Fibroblast of lung (primary cell): ENCODE measurements around the gene EML2. TPM values are rescaled to one million over a fixed set of nuclear protein-coding genes. Genes with fewer than 3 reads are reported as not detected.

Experiments used
- DNase-seq, 2 donors: peaks; one replicate each; pipeline versions ENCODE4 v3.0.0 to v3.0.0-alpha.2; 2010; ENCODE audit warnings: low read depth in 2 of 2
- H2AFZ ChIP-seq: 2 replicates; pipeline ENCODE4 v1.5.1; 2012; ENCODE audit warnings: low read length, control low read depth, inconsistent platforms
- H3K27ac ChIP-seq: 2 replicates; pipeline ENCODE4 v1.5.1; 2011; ENCODE audit warnings: low read length, control low read depth; ENCODE audit not compliant: insufficient read depth
- H3K27me3 ChIP-seq: 2 replicates; pipeline ENCODE4 v1.5.1; 2011; ENCODE audit warnings: mild to moderate bottlenecking, low read length; ENCODE audit not compliant: control insufficient read depth, insufficient read depth
- H3K36me3 ChIP-seq: 2 replicates; pipeline ENCODE4 v1.5.1; 2011; ENCODE audit warnings: low read length; ENCODE audit not compliant: control insufficient read depth, insufficient read depth
- H3K4me1 ChIP-seq: 2 replicates; pipeline ENCODE4 v1.5.1; 2011; ENCODE audit warnings: low read length; ENCODE audit not compliant: control insufficient read depth, insufficient read depth; ENCODE audit errors: extremely low read depth
- H3K4me2 ChIP-seq: 2 replicates; pipeline ENCODE4 v1.5.1; 2011; ENCODE audit warnings: low read length, control low read depth; ENCODE audit not compliant: insufficient read depth; ENCODE audit errors: extremely low read depth
- H3K4me3 ChIP-seq, 4 experiments: fragments of 200-600 bp in 1 of 4; sonication (generic) in 1 of 4; replicated peaks in 1 of 4; 2 replicates each; pipeline ENCODE4 v1.5.1; 2011 to 2016; ENCODE audit warnings: low read length in 4 of 4, low read depth in 3 of 4, mild to moderate bottlenecking in 3 of 4, control low read depth in 2 of 4, inconsistent platforms in 1 of 4, mixed read lengths in 1 of 4; ENCODE audit not compliant: insufficient read depth in 1 of 4; ENCODE audit errors: control extremely low read depth in 1 of 4
- H3K79me2 ChIP-seq: 2 replicates; pipeline ENCODE4 v1.5.1; 2012; ENCODE audit warnings: mild to moderate bottlenecking, low read length, inconsistent platforms; ENCODE audit not compliant: control insufficient read depth, insufficient read depth
- H3K9ac ChIP-seq: 2 replicates; pipeline ENCODE4 v1.5.1; 2011; ENCODE audit warnings: mild to moderate bottlenecking, low read length, control low read depth; ENCODE audit not compliant: insufficient read depth
- H3K9me3 ChIP-seq: 2 replicates; pipeline ENCODE4 v1.5.1; 2012; ENCODE audit warnings: low read depth, low read length; ENCODE audit not compliant: control insufficient read depth, insufficient read depth
- H4K20me1 ChIP-seq: 2 replicates; pipeline ENCODE4 v1.5.1; 2011; ENCODE audit warnings: low read length; ENCODE audit not compliant: control insufficient read depth, insufficient read depth; ENCODE audit errors: extremely low read depth
- CTCF ChIP-seq, 2 donors: IDR thresholded peaks in 1 of 2; conservative IDR thresholded peaks in 1 of 2; 1 replicate in 1 of 2; 2 replicates in 1 of 2; pipeline ENCODE4 v1.5.1; 2011 to 2012; ENCODE audit warnings: low read length in 2 of 2, control low read depth in 1 of 2, inconsistent platforms in 1 of 2, low read depth in 1 of 2, mild to moderate bottlenecking in 1 of 2
- EZH2 ChIP-seq: IDR thresholded peaks from 2 replicates; pipeline ENCODE4 v1.5.1; 2012; ENCODE audit warnings: low read length, control low read depth, mild to moderate bottlenecking; ENCODE audit errors: missing control alignments
- polyA plus RNA-seq, 2 donors: library from polyadenylated mRNA; depleted of rRNA in 1 of 2; stranded (reverse) in 1 of 2; unstranded in 1 of 2; fragments of >200 nt; gene quantifications; 2 replicates each; pipeline ENCODE4 v1.2.1, GENCODE V29; 2011 to 2012; ENCODE audit warnings: missing spikeins in 1 of 2
- total RNA-seq: library from RNA; depleted of rRNA; stranded (reverse); fragments of >200 nt; gene quantifications from 2 replicates; pipeline ENCODE4 v1.2.1, GENCODE V29; 2014

Gene EML2
- total and polyA plus RNA-seq, 2 donors (not counting 1 experiment from before 2014, with no cell fraction given) = 11.2 to 69.9 TPM

- TF ChIP-seq CTCF (conservative IDR thresholded peaks at IDR 0.05 in 1 of 2, IDR thresholded peaks at IDR 0.05 in 1 of 2; ENCODE audit: low read depth in 1 of 2, low read length in 2 of 2) (no peak), EZH2 (no peak)
- H3K4me2 ChIP-seq = peak overlapping the region; percentile 5
These were observed 61.9 kb downstream of the EML2 start for GRCh38 chr19:45577111-45577905.

GRCh38 chr19:45576682-45577081, 62.5 kb downstream of the EML2 start:
- Histone ChIP-seq H3K9ac (no peak overlapping the region), H4K20me1 (no peaks in the 10 kb centered on the region), H3K27ac (peak overlapping the region; percentile 66)

More at GRCh38 chr19:45577111-45577905, 61.9 kb downstream of the EML2 start:
- peak; percentile 86 to 96 for DNase-seq
- no peaks in the 10 kb centered on the region for H4K20me1 ChIP-seq
- H3K9me3 ChIP-seq = no peaks in the 10 kb centered on the region
- no peaks in the 10 kb centered on the region for H3K36me3 ChIP-seq
- H3K4me1 ChIP-seq = peaks cover 15% of the 10 kb centered on the region
- no peak overlapping the region for H3K4me3 ChIP-seq
- no peak overlapping the region for H2AFZ ChIP-seq
- peaks cover 7% of the 10 kb centered on the region for H3K79me2 ChIP-seq
- H3K9ac ChIP-seq = no peak overlapping the region
- H3K27me3 ChIP-seq = no peaks in the 10 kb centered on the region
- H3K27ac ChIP-seq = peak overlapping the region; percentile 69

GRCh38 chr19:45575216-45575615, 64.0 kb downstream of the EML2 start:
- H3K36me3 ChIP-seq = no peaks in the 10 kb centered on the region
- H3K9ac ChIP-seq = no peak overlapping the region
- no peak for DNase-seq
- H3K27ac ChIP-seq = no peak overlapping the region
- TF ChIP-seq EZH2 (no peak), CTCF (conservative IDR thresholded peaks at IDR 0.05 in 1 of 2, IDR thresholded peaks at IDR 0.05 in 1 of 2; ENCODE audit: low read depth in 1 of 2, low read length in 2 of 2) (no peak)
- H2AFZ ChIP-seq = no peak overlapping the region
- H3K4me3 ChIP-seq = no peak overlapping the region
- H3K27me3 ChIP-seq = no peaks in the 10 kb centered on the region
- H3K9me3 ChIP-seq = no peaks in the 10 kb centered on the region
- no peaks in the 10 kb centered on the region for H4K20me1 ChIP-seq
- no peak overlapping the region for H3K4me2 ChIP-seq
- peaks cover 15% of the 10 kb centered on the region for H3K4me1 ChIP-seq
- H3K79me2 ChIP-seq = peaks cover 7% of the 10 kb centered on the region

More at GRCh38 chr19:45576682-45577081, 62.5 kb downstream of the EML2 start:
- no peak overlapping the region for H2AFZ ChIP-seq
- TF ChIP-seq EZH2 (no peak), CTCF (conservative IDR thresholded peaks at IDR 0.05 in 1 of 2, IDR thresholded peaks at IDR 0.05 in 1 of 2; ENCODE audit: low read depth in 1 of 2, low read length in 2 of 2) (no peak)
- peaks cover 7% of the 10 kb centered on the region for H3K79me2 ChIP-seq
- no peaks in the 10 kb centered on the region for H3K9me3 ChIP-seq
- no peak overlapping the region for H3K4me3 ChIP-seq
- H3K27me3 ChIP-seq = no peaks in the 10 kb centered on the region
- peaks cover 15% of the 10 kb centered on the region for H3K4me1 ChIP-seq
- H3K4me2 ChIP-seq = peak overlapping the region; percentile 42
- no peaks in the 10 kb centered on the region for H3K36me3 ChIP-seq
- no peak for DNase-seq
